SIG-M5 treated with dmso at 0.1 percent for 504 hours (cell line): ENCODE results near the gene BCO1.

Experiments
- DNase-seq: peaks from one replicate; lab custom pipeline; 2025; ENCODE audit not compliant: unreplicated experiment; lab: John Stamatoyannopoulos, UW

BCO1 gene

DNA sequence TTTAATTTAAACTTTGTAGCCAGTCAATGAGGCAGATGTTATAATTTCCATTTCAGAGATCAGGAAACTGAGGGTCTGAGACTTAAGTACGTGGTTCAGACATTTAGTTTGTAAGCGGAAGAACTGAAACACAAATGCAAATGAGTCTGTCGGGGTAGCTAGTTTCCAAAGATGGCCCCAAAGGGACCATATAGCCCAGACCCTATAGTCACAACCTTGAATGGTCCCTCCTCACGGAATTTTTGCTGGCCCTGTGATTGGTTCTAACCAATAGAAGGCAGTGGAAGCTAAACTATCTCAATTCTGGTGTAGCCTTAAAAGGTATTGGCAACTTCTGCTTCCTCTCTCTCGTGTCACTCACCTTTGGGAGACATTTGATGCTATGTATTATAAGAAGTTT is 7.5 kb upstream of the BCO1 start:
- DNase-seq, result no peak

DNA sequence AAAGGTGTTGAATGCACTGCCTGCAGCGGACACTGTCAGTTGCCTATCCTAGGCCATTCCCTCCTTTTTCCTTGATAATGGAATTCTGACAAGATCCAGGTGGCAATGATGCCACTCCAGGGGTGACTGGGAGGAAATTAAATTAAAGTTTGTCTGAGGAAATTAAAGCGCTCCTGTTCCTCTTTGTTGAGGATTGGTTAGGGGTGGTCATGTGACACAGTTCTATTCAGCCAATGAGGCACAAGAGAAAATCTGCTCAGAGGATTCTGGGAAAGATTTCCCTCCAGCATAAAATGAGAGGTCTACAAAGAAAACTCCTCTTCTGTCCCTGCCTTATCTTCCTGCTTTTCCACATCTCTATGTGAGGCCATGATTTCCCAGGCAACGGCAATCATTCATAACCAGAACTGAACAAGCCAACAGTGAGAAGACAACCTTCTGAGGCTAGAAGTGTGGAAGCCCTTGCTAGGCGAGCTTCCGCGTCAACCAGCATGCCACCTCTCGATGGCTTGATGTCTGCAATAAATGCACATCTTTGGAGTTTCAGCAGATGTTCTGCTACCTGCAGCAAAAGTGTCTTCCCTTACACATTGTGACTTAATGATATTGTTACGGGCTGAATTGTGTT is 5.6 kb upstream of the BCO1 start:
- DNase-seq, result no peak

DNA sequence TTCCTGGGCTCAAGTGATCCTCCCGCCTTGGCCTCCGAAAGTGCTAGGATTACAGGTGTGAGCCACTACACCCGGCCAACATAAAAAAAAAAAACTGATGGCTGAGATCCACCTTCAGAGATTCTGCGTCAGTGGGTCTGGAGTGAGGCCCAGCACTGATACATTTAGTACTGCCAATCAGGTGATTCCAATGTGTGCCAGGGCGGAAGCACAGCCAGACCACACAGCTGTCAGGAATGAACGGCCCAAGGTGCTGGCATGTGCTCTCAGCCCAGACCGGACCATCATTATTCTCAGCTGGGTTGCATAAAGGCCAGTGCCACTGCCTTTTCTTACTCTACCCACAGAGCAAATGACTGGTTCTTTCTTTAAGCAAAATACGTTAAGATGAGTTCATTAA is 1.2 kb upstream of the BCO1 start:
- DNase-seq, result no peak

DNA sequence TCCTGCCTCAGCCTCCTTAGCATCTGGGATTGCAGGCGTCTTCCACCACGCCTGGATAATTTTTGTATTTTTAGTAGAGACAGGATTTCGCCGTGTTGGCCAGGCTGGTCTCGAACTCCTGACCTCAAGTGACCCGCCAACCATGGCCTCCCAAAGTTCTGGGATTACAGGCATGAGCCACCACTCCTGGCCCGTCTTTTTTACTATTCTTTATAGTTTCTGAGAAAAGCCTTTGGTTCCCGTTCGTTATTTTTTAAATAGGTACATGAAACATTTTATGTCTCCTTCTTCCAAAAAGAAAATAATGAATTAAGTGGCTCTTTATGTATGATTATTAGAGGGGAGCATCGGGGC is 570 bp upstream of the BCO1 start:
- no peak for DNase-seq

DNA sequence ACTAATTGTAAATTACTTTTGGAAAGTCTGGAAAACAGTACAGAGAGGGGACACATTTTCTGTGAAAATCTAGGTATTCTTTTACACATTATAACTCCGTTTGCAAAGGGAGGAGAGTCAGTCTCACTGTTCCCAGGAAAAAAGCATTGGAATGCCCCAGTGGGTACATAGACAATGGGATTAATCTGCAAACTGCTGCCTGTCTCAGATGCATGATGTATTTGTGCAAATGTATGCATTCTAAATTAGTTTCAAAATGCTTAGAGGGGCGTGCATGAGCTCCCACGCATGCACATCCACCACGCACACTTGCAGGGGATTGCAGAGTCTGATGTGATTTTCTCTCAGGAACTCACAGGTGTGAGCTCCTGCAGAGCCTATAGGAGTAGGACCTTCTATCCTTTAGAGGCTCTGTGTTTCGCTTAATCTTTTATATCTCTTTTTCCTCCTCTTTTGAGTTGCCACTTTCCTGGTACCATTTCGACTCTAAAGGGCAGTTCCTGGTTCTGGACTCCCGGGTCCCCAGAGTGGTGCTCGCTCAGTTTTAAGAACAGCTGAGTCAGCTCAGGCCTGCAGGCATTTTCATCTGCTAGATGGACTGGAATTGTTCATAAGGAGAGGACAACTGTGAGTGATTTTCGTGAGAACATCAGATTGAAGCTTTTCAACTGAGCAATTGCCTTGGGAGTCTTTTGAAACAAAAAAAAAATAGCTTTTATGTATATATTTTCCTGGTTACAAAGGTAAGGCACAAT is 1.1 kb downstream of the BCO1 start:
- DNase-seq, result no peak

DNA sequence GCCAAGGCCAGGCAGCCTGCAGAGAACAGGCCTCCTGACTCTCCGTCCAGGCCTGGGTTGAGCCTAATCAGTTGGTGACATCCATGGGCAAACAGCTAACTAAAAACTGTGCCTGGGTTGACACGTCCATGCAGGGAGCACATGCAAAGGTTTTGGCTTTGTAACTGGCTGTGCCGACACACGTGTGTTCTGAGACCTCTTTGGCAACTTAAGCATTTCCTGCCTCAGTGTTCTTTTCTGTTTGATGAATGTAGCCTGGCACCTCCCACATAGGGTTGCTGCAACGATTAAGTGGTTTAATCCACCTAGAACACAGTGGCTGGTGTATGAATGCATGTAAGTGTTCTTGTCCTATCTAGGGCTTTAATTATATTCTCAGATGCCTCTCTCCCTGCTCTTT is 3.2 kb downstream of the BCO1 start:
- no peak for DNase-seq

DNA sequence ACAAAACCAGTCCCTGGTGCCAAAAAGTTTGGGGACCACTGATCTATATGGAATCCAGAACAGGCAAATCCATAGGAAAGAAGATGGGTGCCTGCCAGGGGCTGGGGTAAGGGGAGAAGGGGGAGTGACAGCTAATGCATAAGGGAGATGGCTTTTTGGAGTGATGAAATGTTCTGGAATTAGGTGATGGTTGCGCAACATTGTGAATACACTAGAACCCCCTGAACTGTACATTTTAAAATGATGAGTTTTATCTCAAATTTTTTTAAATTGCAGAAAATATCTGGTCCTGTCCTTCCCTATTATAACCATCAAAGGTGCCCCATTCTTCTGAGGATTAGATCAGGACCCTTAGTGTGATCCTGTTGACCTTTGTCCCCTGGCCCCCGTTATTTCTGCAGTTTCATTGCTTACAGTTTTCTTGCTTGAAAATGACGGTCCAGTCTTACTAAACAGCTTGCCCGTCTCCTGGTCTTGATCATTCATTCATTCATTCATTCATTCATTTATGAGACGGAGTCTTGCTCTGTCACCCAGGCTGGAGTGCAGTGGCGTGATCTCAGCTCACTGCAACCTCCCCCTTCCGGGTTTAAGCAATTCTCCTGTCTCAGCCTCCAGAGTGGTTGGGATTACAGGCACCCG is 4.6 kb downstream of the BCO1 start:
- no peak for DNase-seq

DNA sequence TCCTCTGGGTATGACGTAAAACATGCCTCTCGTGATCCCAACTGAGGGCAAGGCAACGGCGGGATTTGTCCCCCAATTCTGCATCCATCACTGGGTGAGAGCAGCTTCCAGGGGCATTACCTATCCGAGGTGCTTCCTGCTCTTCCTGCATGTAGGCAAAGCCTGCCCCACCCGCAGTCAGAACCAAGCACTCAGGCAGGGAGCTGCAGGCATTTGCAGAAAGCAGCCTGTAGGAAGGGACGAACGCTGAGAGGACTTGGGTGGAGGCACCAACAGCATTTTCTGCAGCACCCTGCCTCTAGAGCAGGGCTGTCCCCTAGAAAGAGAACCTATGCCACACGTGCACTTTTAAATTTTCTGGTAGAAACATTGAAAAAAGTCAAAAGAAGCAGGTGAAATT is 5.5 kb downstream of the BCO1 start:
- no peak for DNase-seq

DNA sequence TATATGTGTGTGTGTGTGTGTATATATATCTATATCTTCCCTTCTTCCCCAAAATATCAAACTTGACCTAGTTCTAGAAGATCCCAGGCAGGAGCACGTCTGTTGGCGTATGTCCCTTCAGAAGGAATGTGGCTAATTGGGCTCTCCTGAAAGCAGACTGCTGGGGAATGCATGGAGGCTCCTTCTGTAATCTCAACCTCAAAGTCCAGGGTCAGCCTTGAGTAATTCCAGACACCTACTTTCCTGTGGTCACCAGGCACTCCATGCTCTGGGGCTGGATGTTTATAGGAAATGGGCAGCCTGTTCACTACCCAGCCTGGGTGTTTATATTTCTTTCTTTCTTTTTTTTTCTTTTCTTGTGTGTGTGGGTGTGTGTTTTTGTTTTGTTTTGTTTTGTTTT is 13.4 kb downstream of the BCO1 start:
- DNase-seq, result no peak

DNA sequence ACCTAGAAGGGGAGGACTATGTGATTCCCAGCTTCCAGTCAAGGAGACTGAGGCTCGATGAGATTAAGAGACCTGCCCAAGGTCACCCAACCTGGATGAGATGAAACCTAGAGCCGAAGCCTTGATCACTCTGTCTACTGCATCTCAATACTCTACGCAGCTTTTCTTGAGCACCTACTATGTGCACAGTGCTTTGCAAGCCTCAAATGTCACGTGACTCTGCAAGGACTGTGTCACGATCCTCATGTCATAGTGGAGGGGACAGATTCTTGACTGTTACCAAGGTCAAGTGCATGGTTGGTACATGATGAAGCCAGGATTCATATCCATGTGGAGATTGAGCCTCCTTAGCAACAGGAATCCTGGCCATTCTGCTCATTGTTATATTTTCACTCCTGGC is 14.7 kb downstream of the BCO1 start:
- no peak for DNase-seq

DNA sequence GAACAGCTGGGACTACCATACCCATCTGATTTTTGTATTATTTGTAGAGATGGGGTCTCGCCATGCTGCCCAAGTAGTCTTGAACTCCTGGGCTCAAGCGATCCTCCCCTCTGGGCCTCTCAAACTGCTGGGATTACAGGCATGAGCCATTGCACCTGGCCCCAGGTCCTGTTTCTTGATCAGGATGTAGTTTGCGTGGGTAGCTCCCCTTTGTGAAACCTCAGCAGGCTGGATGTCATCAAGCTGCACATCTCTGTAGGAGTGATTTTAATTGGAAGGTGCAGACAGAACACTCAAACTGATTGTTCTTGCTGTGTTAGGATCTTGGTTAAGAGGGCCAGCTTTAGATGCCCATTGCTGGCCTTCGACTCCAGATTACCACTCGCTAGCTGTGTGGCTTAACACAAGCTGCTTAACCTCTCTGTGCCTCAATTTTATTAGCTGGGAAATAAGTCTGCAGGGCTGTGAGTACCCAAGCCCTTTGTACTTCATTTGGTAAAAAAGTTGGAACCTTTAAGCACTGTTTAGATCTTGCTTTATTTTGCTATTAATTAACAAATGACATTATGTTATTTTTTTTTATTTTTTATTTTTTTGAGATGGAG is 16.5 kb downstream of the BCO1 start:
- DNase-seq, result no peak

DNA sequence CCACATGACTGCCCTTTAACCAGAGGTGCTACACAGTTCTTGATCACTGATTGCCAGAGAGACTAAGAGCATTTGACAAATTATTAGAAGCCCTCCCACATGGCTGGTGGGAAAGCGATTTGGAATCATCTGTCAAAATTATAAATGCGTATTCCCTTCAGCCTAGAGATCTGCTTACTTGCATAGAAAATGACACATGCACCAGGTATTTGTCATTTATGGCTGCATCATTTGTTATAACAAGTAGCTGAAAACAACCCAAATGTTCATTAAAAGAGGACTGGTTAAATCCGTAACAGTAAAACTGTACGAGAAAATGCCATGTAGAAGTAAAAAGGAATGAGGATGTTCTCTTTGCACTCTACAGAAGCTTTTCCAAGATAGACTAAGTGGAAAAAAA is 21.4 kb downstream of the BCO1 start:
- DNase-seq, result no peak

DNA sequence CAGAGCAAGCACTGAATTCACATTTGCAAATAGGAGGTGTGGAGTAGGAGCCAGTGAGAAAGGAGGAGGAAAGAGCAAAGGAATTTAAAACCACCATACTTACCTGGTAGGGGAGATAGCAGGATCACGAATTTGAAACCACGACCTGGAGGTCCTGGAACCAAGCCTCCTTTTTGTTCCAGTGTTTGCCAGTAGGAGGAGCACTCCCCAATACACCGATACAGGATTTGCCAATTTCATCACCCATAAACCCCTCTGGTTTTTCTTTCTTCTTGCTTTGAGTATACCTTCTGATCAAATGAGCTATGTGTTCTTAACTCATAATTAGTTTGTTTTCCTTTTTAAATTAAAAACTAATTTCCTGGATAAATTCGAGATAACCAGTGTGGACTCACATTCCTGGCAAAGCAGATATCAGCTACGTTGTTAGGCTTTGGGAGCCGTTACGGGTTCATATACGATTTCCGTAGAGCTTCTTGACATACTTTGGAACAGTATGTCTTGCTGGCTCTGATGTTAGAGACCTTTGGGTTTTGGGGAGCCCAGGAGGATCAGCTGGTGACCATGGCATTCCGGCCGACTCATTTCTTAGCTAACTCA is 22.7 kb downstream of the BCO1 start:
- no peak for DNase-seq

DNA sequence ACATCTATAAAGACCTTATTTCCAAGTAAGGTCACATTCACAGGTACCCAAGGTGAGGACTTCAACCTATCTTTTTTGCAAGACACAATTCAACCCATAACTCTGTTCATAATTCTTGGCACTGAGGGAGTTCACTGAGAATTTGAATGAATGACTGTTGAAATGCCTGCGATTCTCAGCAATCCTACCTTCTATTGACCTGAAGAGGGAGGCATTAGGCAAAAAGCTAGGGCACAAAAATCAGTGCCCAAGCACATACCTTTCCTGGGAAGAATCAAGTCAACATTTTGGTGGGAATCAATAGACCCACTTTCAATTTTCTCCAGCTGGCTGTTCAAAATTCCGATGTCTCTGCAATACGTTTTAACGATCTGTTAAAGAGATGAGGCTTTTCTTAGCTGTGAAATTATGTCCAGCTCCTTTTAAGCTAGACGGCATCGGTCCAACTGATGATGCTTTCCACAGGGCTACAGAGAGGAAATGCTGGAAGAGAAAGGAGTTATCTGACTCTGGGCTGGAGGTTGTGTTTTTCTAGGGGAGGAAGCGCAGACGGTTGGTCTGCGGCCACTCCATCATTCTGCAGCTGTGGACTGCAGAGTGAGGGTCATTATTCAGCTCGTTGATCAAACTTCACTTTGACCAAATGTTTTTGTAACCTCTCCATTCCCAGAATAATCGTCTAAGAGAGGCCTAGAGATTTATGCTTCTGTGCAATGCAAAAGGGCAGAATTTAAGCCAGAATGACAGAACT is 25.2 kb downstream of the BCO1 start:
- no peak for DNase-seq

DNA sequence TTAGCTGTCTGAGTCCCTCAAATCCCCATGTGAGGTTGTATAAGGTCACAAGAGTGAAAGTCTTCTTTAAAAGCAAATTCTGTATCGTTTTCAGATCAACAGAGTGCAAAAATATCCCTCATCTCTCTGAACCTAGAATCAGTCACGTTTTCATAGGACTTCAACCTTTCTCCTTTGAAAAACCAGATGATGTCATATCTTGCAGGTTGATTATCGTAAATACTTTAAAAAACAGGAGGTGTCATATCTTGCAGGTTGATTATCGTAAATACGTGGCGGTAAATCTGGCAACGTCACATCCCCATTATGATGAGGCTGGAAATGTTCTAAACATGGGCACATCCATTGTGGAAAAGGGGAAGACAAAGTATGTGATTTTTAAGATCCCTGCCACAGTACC is 25.9 kb downstream of the BCO1 start:
- DNase-seq, result no peak

DNA sequence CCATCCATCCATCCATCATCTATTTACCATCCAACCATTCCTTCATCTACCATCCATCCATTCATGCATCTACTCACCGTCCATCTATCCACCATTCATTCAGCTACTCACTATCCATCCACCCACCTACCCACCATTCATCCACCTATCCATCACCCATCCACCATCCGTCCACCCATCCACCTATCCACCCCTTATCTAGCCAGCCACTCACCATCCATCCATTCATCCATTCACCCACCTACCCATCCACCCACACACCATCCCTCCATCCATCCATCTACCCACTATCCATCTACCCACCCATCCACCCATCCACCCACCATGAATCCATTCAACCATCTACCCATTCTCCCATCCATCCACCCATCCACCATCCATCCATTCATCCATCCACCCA is 26.6 kb downstream of the BCO1 start:
- no peak for DNase-seq

DNA sequence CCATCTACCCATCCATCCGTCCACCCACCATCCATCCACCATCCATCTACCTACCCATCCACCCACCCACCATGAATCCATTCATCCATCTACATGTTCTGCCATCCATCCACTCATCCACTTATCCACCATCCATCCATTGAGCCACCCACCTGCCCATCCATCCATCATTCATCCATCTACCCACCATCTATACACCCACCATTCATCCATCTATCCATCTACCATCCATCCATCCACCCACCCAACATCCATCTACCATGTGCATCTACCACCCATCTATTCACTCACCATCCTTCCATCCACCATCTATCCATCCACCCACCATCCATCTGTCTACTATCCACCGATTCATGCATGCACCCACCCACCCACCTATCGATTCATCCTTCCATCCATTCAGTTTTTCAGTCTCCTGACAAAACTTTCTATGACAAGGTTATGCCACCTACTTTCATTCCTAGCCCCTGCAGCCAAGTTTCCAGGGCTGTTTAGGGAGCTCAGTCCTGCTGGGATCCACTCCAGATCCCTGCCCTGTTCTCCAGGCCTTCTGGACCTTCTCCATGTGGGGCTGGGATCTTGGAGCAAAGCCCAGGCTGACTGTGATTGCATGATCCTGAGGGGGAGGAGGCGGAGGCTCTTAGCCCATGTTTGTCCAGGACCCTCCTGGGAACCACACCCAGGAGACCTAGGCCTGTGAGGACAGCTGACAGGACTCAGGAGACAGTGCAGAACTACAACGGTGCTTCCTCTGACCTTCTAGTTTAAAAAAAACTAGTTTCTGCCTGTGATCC is 27.4 kb downstream of the BCO1 start:
- no peak for DNase-seq

DNA sequence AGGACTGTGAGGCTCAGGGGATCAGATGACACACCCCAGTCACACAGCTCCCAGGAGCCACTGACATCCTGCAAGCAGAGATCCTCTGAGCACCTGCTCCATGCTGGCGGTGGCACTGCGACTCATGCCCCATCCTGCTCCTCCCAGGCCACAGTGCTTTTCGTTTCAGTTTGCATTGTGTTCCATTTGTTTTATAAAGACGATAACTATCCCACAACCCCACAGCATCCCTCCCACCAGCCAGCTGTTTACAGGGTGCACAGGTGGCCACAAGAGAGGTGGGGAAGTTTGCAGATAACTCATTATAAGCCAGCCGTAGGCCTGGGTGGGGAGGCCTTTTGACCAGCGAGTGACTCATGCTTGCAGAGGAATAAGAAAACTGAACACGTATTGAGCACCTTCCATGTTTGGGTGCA is 28.2 kb downstream of the BCO1 start:
- no peak for DNase-seq

DNA sequence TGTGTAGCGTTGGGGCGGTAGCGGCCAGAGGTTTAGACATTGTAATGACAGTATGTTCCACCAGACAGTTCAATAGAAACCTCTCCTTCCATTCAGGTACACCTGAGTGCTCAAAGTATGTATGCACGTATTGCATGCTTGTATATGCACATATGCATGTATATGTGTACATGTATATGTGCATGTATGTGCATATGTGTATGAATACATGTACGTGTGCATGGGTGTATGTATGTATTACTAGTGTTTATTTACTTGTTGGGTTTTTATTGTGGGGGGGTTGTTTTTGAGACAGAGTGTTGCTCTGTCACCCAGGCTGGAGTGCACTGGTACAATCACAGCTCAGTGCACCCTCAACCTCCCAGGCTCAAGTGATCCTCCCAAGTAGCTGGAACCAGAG is 30.0 kb downstream of the BCO1 start:
- DNase-seq, result no peak

DNA sequence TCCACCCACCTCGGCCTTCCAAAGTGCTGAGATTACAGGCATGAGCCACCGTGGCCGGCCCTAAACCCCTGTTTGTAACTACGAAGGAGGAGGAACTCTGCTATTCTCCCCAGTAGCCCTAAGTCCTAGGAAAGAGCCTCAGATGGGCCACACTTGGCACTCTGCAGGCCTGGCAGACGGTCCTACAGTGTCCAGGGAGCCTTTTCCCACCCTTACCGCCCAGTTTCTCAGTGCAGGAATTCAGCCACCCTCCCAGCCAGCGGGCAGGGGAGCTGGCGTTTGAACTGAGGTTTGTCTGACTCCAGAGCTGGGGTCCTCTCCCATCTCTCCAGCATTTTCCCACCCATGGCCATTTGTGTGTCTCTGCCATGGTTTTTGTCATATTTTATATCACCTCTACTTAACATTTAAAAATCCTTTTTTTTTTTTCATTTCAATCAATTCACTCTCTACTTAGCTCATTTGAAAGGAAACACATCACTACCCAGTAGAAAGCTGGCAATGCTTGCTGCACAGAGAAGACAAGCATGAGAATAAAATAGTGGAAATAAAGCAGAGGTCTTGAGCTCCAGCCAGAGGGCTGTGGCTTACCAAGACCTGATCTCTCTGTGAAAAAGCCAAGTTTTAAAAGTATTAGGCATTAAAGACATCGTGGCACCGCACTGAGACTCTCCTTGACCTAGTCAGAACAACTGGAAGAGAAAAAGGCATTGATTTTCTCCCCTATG is 34.9 kb downstream of the BCO1 start:
- DNase-seq, result no peak
